GM12873 (cell line): ENCODE measurements around the gene KLF13.

ENCODE experiments used
- TF ChIP-seq, protein P1 (sequence below): IDR thresholded peaks from 2 replicates; pipeline ENCODE4 v1.5.1; 2012; ENCODE audit warnings: low read depth, mild to moderate bottlenecking, moderate library complexity, low read length, control low read depth; ENCODE audit not compliant: insufficient read depth; ENCODE audit errors: missing control alignments

The KLF13 gene

GRCh38 chr15:31330836-31331235 lies 4.2 kb downstream of the KLF13 start:
- TF ChIP-seq, protein P1, sequence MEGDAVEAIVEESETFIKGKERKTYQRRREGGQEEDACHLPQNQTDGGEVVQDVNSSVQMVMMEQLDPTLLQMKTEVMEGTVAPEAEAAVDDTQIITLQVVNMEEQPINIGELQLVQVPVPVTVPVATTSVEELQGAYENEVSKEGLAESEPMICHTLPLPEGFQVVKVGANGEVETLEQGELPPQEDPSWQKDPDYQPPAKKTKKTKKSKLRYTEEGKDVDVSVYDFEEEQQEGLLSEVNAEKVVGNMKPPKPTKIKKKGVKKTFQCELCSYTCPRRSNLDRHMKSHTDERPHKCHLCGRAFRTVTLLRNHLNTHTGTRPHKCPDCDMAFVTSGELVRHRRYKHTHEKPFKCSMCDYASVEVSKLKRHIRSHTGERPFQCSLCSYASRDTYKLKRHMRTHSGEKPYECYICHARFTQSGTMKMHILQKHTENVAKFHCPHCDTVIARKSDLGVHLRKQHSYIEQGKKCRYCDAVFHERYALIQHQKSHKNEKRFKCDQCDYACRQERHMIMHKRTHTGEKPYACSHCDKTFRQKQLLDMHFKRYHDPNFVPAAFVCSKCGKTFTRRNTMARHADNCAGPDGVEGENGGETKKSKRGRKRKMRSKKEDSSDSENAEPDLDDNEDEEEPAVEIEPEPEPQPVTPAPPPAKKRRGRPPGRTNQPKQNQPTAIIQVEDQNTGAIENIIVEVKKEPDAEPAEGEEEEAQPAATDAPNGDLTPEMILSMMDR = no peak

- TF ChIP-seq, protein P1 = no peak
Observed at GRCh38 chr15:31331389-31331788, 4.8 kb downstream of the KLF13 start.

- TF ChIP-seq, protein P1 = no peak
Observed at GRCh38 chr15:31332020-31332680, 5.5 kb downstream of the KLF13 start.

DNA sequence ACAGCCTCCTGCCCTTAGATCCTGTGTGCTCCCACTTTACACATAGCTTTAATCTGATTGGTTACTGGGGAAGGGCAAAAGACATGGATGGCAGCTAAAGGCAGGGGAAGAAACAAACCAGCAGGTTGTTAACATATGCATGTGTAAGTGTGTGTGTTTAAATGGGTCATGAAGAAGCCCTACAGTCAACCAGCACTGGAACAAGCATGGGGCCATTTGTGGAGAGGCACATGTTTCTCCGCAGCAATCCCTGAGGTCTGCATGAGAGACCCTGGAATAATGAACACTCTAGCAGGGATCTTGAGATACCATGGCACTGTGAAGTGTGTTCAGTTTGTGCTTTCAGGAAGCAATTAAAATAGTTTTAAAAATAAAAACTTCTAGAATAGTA lies 6.0 kb downstream of the KLF13 start:
- TF ChIP-seq, protein P1 = no peak

GRCh38 chr15:31333119-31333518 lies 6.5 kb downstream of the KLF13 start:
- TF ChIP-seq, protein P1 = no peak

DNA sequence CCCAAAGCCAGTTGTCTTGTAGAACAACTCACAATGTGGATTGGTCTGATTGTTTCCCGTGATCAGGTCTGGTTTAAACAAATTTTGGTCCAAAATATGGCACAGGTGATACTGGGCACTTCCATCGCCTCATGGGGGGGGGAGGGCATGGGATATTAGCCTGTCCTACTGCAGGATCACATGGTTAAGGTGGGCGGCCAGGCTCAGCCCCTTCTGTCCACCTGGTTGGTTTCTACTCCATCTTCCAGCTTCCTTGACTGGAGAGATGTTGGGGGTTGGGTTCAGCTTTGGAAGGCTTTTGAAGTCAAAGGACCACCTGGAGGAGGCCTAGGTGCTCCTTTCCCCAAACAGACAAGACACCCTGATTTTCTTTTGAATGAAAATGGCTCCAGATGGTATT lies 7.2 kb downstream of the KLF13 start:
- TF ChIP-seq, protein P1 = no peak

GRCh38 chr15:31335989-31336592 lies 9.5 kb downstream of the KLF13 start:
- TF ChIP-seq, protein P1 = no peak
